GM18517 (cell line): Measurements from ENCODE around the gene CLEC11A.

Experiments used
- ATAC-seq: cut with Tn5 transposase; IDR thresholded peaks from one replicate; pipeline ENCODE4 v1.9.1; 2021; ENCODE audit warnings: mild to moderate bottlenecking, moderate library complexity; ENCODE audit not compliant: unreplicated experiment

CLEC11A gene

DNA sequence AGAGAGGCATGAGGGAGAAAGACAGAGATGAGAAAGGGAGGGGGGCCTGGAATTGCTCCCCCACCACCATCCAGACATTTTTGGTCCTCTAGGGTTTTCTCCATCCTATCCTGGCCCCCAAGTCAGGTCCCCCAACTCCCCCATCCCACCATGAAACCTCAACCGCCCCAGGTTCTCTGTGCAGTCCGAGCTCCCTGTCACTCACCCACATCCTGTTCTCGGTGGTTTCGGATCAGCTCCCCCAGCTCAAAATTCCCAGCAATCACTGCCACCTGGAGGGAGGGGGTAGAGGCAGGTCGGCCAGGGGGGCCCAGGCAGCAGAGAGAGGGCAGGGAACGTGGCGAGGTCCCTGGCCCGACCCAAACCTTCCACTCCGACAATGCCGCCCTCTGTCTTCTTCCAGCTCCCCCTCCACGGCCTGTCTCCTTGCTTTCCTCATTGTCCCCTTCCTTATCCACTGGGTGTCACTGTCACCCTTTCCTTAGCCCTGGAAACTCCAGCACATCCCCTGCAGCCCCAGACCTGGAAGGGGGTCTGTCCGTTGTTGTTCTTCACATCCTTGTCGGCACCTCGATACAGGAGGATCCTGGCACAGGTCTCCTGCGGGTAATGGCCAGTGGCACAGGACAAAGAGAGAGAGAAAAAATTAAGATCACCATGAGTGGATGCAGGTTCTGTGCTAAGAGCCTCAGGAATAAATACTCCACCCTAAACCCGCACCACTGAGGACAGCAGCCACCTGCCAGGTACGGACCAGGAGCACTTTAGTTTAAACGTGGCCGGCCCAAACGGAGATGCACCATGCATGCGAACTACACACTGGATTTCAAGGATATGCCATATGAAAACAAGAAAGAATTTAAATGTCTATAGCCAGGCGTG is 19.0 kb upstream of the CLEC11A start:
- ATAC-seq, result no peak

DNA sequence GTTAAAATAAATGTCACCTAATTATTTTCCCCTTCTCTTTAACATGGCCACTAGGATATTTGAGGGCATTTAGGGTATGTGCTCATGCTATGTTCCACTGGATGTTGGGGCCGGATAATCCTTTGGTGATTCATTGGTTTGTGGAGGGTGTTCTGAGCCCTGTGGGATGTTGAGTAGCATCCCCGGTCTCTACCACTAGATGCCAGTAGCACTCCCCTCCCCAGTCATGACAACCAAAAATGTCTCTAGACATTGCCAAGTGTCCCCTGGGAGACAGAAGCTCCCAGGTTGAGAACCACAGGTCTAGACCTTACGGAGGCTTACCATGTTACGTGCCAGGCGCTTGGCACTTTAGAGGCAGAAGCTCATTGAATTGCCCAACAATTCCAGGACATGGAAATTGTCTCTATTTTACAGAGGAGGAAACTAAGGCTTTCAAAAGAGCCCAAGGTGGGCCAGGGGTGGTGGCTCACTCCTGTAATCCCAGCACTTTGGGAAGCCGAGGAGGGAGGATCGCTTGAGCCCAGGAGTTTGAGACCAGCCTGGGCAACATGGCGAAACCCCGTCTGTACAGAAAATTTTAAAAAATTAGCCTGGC is 17.6 kb upstream of the CLEC11A start:
- no peak for ATAC-seq

DNA sequence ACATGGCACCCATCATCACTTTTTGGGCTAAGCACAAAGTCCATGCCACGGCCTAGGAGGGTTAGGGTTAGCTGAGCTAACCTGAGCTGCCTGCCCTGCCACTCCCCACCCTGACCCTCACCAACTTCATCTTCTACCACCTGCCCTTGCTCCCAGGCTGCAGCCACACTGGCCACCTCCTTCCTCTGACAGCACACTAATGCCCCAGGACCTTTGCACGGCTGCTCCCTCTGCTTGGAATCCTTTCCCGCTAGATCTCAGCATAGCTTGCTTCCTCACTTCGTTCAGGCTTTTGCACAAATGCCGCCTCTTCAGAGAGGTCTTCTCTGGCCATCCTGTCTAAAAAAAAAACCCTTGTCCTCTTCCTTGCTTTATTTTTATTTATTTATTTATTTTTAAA is 16.8 kb upstream of the CLEC11A start:
- ATAC-seq, result no peak

DNA sequence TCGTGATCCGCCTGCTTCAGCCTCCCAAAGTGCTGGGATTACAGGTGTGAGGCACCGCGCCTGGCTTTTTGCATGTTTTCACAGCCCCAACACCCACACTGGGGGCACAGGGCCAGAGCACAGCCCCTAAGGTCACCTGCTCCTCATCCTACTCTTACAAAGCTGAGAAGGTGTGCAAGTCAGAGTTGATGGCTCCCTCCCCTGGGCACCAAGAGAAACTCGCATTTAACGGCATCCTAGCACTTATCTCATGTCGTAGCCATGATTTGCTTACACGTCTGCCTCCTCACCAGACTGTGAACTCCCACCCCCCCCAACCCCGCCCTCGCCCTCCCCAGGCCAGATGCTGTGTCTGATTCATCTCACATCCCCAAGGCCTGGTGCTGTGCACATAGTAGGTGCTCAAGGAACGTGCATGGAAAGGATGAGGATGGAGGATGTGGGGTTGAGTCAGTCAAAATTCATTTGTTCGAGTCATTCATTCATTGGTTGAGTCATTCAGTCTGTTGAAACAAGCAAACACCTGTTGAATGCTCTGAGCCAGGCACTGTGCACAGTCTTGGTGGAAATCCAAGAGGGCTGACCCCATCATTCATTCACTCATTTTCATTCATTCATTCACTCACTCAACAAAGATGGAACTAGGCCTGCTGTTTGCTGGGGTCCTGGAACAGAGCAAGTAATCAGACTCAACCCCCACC is 14.8 kb upstream of the CLEC11A start:
- no peak for ATAC-seq

DNA sequence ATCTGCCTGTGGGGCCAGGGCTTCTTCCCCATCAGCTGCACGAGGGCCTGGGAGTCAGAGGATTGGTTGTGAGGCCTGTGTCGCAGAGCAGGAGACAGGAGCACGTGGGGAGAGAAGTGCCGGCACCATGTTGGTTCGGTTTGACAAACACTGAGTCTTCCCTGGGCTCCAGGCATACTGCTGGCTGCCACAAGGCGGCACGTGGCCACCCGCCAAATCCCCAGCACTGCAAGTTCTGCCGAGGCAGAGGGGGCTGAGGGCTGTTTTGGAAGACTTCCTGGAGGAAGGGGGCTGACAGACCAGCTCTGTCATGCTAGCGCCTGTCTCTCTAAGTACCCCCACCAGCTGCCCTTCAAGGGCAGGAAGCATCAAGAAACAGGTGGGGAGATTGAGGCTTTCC is 13.1 kb upstream of the CLEC11A start:
- ATAC-seq, result no peak

DNA sequence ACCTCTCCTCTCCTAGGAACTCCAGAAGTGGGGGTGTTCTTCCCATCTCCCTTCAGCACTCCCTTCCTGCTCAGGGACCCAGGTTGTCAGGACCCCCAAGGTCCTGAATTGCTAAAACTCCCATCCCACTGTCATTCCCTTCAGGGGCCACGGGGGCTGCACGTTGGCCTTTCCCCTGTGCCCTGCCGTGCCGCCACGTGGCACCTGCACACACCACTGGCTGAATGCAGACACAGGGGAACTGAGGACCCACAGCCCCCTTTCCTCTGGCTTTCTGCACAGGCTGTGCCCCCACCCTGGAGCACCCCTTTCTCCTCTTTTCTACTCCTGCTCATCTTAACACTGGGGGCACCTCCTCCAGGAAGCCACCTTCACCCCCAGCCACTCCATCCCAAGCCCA is 12.6 kb upstream of the CLEC11A start:
- ATAC-seq, result no peak

DNA sequence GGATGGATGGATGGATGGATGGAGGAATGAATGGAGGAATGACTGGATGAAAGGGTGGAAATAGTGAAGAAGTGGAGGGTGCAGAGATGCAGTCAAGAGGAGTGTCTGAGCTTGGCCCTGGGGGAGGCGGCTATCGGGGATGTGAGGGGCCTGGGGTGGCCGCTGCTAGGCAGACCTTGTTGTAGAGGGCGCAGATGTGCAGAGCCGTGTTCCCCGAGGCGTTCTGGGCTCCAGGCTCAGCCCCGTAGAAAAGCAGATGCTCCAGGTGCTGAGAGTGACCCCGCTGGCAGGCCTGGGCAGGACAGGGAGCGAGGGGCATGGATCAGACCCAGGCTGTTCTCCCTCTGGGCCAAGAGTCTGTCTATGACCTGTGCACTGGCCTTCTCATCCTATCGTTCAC is 12.0 kb upstream of the CLEC11A start:
- ATAC-seq, result no peak

DNA sequence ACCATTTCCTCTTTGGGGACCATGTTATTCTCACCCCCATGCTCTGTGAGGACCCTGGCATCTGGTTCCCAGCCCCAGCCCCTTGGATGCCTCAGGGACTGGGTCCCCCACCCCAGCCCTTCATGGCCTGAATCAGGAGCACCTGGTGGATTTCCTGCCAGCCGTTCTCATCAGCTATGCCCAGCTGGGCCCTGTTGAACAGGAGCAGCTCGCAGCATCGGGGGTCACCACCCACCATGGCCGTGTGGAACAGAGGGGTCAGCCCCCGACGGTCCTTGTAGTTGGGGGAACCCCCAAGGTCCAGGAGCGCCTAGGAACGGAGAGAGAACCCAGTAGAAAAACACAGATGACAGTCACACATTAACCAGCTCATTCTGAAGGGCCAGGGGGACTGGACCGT is 11.4 kb upstream of the CLEC11A start:
- ATAC-seq, result no peak

DNA sequence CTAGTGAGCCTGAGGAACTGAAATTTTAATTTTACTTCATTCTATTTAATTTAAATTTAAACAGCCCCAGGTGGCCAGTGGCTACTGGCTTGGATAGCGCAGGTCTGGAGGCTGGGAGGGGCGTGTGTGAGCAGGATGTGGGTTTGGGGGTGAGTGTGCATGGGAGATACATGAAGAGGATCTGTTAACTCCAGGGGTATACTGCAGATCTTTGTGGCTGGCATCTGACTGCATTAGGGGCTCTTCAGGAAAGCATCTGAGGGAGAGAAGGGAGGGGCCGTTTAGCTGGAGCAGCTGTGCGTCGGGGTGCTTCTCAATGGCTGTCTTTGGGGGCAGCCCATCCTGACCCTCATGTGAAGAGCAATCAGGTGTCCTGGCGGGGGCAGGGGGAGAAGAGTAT is 10.3 kb upstream of the CLEC11A start:
- ATAC-seq, result no peak

DNA sequence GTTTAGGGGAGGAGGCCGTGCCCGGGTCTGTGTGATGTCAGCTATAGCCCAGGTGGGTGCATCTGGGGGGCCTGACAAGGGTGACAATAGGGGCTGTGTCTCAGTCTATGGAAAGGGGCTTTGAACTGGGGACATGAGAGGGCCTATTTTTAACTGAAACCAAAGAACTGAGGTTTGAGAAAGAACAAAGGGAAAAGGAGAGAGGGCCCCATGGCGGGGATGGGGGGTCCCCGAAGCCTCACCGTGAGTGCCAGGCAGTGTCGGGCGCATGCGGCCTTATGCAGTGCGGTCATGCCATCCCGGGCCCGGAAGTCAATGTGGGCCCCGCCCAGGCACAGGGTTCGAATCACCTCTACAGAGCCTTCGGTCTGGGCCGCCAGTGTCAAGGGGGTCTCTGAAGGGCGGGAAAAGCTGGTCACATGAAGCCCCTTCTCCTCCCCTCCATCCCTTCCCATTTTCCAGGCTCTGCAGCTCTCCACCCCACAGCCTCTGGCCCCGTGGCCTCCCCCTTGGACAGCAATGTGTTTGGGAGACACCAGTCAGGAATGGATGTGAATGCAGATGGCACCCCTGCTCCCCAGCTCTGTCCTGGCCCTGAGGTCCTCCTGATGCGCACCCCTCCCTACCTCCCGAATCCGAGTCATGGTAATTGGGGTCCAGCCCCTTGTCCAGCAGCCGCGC is 9.5 kb upstream of the CLEC11A start:
- ATAC-seq, result no peak

DNA sequence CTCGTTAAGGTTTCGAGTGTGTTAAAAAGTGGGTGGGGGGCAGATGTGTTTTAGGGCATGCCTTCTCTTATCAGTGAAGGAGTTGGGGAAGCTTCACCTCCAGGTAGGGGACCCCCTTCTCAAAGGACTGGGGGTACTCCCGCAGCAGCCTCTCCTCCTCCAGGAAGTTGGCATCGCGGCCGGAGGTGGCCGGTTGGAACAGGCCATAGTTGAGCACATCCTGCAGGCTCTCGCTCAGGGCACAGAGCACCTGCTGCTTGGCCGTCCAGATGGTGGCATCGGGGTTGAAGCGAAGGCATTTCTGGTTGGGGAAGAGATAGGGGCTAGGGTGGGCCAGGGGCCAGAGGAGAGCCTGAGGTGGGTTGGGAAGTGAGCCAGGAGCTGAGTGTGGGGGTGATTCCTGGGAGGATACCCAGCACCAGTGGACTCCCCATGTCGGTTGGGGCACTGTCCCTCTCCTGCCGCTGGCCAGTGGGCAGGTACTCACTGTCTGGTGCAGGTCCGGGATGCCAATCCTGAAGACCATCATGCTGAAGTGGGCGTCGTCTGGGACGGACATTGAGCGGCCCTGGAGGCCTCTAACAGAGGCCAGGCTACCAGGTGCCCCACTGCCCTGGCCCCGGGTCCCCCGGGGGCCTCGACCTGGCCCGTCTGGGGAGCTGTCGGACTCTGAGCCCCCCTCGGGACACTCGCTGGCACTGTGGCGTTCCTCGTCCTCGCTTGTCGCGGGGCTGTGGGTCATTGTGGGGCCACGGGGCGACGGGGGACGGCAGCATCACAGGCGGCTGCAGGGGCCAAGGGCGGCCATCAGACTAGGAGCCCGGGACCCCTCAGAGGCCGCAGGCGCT is 6.8 kb upstream of the CLEC11A start:
- no peak for ATAC-seq

DNA sequence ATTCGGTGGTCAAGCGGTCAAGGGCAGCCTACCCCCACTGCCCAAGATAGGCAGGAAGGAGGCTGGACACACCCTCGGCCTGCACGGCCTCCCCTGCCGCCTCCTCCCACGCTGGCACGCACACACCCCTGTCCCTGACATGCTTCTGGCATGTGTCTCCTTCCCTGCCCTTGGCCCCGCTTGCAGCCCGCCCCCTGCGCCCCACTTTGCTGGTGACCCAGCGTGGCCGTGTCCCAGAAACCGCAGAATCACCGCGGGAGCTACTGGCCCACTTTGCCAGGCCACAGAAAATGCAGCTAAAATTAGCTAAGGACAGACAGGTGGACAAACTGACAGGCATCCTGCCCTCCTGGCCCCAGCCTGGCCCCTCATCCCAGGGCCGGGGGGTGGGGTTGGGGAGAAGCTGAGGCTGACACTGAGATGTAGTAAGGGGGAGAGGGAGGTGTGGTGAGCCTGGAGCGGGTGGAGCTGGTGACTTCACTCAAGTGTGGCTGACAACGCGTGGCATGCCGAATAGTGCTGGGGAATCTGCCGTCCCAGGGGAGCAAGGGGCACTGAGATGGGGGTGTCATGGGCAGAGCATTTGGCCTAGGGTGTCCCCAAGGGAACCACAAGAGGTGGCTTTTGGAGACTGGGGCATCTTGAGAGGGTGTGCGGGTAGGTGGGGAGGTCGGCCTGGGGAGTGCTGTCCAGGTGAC is 6.0 kb upstream of the CLEC11A start:
- ATAC-seq, result no peak

DNA sequence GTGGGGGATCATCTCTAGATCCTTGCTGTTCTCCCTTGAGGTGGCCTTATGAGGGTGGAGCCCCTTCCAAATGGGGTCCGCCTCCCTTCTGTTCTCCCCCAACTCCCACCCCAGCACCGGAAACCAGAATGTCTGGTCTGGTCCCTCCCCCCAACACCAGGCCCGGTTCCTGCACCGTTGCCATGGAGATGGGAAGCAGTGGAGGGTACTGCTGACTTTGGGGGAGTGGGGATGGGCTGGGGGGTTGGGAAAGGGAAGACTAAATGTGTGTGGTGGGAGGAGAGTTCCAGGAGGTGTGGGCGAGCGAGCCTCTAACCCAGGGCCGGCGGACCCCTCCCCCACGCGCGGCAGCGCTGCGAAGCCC is 5.3 kb upstream of the CLEC11A start:
- ATAC-seq, result no peak

DNA sequence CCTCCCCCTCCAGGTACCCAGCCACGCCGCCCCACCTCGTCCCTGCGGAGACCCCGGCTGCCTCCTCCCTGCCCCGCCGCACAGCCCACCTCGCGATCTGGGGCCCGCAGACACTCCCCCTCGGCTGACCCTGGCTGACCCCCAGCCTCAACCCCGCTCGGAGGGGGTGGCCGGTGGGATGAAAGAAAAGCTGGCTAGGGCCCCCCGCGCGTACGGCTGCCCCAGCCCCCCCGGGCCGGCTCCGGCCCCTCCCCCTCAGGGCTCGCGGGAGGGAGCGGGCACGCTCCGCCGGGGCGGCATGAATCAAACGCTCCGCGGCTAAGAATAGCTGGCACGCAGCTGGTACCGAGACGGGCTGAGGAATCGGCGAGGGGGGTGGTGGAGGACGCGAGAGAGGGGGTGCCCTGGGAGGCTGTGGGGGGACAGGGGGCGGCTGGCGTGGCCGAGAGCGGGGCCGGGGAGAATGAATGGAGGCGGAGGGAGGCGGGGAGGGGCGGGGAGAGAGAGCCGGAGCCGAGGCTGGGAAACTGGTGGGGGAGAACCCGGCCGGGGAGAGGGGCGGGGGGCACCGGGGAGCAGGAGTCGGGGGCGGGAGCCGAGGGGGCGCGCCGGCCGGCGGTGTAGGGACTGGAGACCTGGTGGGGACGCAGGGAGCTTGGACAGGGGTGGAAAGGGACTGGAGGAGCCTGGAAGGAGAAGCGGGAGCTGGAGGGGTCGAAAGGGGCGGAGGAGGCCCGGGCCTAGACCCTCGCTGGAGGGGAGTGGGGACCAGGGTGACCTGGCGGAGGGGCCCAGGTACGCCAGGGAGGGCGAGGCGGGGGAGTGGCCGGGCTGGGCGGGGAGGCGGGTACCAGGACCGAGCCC is 4.7 kb upstream of the CLEC11A start:
- no peak for ATAC-seq

DNA sequence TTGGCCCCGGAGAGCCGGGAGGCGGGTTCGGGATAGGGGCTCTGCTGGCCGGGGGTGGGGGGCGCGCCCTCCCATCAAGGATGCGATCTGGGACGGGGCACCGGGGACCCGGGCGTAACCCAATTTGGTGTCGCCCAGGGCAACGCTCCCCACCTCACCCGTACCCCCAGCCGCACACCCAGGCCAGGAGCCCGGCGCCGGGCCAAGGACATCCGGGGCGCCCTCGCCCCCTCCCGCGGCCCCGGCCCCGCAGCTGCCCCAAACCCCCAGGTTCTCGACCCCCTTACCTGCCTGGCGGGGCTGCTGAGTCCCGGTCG is 4.1 kb upstream of the CLEC11A start:
- no peak for ATAC-seq

DNA sequence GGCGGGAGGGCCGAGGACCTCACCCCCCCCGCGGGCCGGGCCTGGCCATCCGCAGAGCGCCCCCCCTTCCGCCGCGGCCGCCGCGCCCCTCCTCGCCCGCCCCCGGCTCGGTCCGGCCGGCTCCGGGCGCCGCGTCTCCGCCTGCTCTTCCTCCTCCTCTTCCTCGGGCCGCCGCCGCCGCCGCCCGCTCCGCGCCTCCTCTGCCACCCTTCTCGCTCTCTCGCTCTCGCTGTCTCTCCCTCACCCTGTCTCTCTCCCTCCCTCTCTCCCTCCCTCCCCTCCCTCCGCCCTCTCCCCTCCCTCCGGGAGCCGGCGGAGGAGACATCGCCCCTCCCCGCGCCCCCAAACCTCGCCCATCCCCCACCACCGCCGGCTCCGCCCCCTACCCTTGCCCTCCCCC is 3.6 kb upstream of the CLEC11A start, which contains the start of gene SHANK1:
TSS of gene SHANK1 (minus strand) at position 237 of the 400 bp plus-strand sequence. CDS start 2,883 bp downstream, outside the sequence.
- no peak for ATAC-seq

DNA sequence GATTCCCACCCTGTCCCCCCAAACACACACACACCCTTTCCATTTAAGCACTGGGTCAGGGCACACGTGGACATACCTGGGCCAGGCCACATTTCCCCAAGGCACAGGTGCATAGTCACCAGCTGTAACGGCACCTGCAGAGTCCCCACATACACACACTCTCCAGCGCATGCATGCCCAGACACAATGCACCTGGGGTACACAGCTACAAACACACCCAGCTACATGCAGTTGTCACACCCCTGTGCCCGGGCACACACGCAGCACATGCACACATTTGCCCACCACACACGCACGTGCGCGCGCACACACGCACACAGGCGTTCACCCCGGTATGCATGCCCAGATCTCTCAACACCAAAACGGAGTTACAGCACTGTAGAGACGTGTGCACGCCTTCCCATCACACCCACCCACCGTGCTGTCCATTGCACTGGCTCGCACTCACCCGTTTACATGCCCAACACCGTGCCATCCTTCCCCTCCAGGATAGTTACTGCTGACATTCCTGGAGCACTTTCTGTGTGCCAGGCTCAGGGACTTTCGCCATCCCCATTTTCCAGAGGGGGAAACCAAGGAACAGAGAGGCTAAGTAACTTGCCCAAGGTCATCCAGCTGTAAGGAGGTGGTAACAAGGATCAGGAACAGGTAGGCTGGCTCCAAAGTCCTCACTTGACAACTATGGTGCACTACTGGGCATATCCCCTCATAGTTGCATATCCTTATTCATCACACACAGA is 2.8 kb upstream of the CLEC11A start:
- no peak for ATAC-seq

DNA sequence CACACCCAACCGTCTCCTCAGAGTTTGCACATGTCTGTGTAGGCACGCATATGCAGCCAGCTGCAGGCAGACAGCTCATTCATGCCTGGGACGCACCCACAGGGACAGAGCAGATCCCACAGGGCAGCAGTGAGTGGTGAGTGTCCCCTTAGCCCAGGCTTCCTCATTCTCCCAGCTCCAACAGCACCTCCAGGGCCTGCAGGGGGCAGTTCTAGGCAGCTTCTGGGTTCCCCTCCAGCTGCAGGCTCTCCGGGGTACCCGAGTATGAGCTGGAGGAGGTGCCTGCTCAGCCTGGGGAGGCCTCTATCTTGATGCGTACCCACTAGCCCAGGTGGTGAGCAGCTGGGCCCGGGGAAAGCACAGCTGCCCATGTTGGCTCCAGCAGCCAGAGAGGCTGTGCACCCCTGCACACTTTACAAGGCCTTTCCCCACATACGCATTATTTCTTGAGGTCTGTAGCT is 2.2 kb upstream of the CLEC11A start:
- ATAC-seq, result no peak
